PFSK-1 (cell line): ENCODE results near the gene SLCO2B1.

Experiments
- POLR2AphosphoS5 ChIP-seq: IDR thresholded peaks from 2 replicates; pipeline ENCODE4 v1.6.1; 2012; ENCODE audit warnings: low read depth, mild to moderate bottlenecking, control low read depth, low read length, moderate library complexity
- REST ChIP-seq, 2 experiments: IDR thresholded peaks; 2 replicates each; pipeline versions ENCODE4 v1.6.1 to v1.8.0; 2011 to 2012; ENCODE audit warnings: low read depth in 2 of 2, low read length in 2 of 2, control low read depth in 1 of 2, inconsistent platforms in 1 of 2, mild to moderate bottlenecking in 1 of 2, moderate library complexity in 1 of 2; ENCODE audit not compliant: insufficient read depth in 1 of 2
- TAF1 ChIP-seq: IDR thresholded peaks from 2 replicates; pipeline ENCODE4 v1.6.1; 2012; ENCODE audit warnings: low read length, control low read depth, borderline replicate concordance; ENCODE audit not compliant: insufficient read depth

GRCh38 chr11:75135021-75135650 is 15.8 kb upstream of the SLCO2B1 start:
- TF ChIP-seq POLR2AphosphoS5 (no peak), REST (IDR thresholded peaks at IDR 0.05; ENCODE audit: insufficient read depth in 1 of 2, low read depth in 2 of 2, low read length in 2 of 2) (no peak), TAF1 (no peak)
